Heart right ventricle (tissue), 16 donors: ENCODE results near the gene ZCCHC4. TPM values are rescaled to one million over a fixed set of nuclear protein-coding genes. Genes with fewer than 3 reads are reported as not detected.

Experiments used
- ATAC-seq, 8 donors: fragments of 200-7000 bp; cut with Tn5 transposase; one replicate each; pipeline ENCODE4 v1.9.1; 2020; ENCODE audit warnings: mild to moderate bottlenecking in 8 of 8, moderate library complexity in 8 of 8, moderate number of reproducible peaks in 1 of 8
- DNase-seq, 2 donors: peaks; one replicate each; pipeline ENCODE4 v3.0.0-alpha.2; 2020
- H3K27ac ChIP-seq, 10 donors: fragments of 200-600 bp; sonication (generic) in 2 of 10; one replicate each; pipeline versions ENCODE4 v1.5.0 to v1.8.0; 2020 to 2022; ENCODE audit warnings: mild to moderate bottlenecking in 3 of 10
- H3K27me3 ChIP-seq, 7 donors: fragments of 200-600 bp; one replicate each; pipeline ENCODE4 v1.8.0; 2021 to 2022; ENCODE audit warnings: mild to moderate bottlenecking in 2 of 7
- H3K36me3 ChIP-seq, 9 donors: fragments of 200-600 bp; sonication (generic) in 1 of 9; one replicate each; pipeline versions ENCODE4 v1.5.0 to v1.8.0; 2020 to 2022; ENCODE audit warnings: mild to moderate bottlenecking in 2 of 9
- H3K4me1 ChIP-seq, 9 donors: fragments of 200-600 bp; sonication (generic) in 1 of 9; one replicate each; pipeline versions ENCODE4 v1.5.0 to v1.8.0; 2020 to 2022; ENCODE audit warnings: mild to moderate bottlenecking in 4 of 9
- H3K4me3 ChIP-seq, 10 donors: fragments of 200-600 bp; sonication (generic) in 2 of 10; one replicate each; pipeline versions ENCODE4 v1.5.0 to v1.8.0; 2020 to 2022; ENCODE audit warnings: mild to moderate bottlenecking in 7 of 10, moderate library complexity in 2 of 10
- H3K9me3 ChIP-seq, 11 donors: fragments of 200-600 bp in 10 of 11; sonication (generic) in 2 of 11; one replicate each; pipeline versions ENCODE4 v1.5.0 to v1.8.0; 2013 to 2022; ENCODE audit warnings: mild to moderate bottlenecking in 2 of 11, control low read depth in 1 of 11, moderate library complexity in 1 of 11
- WGBS, 2 donors: extraction: QIAGEN DNeasy Blood & Tissue Kit; methylation state at CpG; one replicate each; pipeline ENCODE4 v1.1.7; 2013; ENCODE audit warnings: inconsistent platforms in 1 of 2; 5-methylcytosine and 5-hydroxymethylcytosine counted together
- intact Hi-C, 10 donors: fragments of 100-400 bp; cut with DNase I; formaldehyde crosslinking; loops; one replicate each; pipeline versions ENCODE4 v1.11.1 to v1.14.2; 2022
- polyA plus RNA-seq, 2 donors: library from polyadenylated mRNA; stranded (reverse); fragments of 200-250 nt; gene quantifications; one replicate each; pipeline ENCODE4 v1.2.3, GENCODE V29; 2013
- total RNA-seq, 10 donors: library from RNA; stranded (reverse); fragmentation: NEBNext Ultra II Directional in 3 of 10; extraction: Animal tissue kit (Norgen Biotek cat#: 25700) in 3 of 10; gene quantifications; one replicate each; pipeline versions ENCODE4 v1.2.1 to v1.2.4, GENCODE V29; 2021 to 2023
- TF ChIP-seq, protein P1 (sequence below), 9 donors: fragments of 200-600 bp; sonication (generic) in 2 of 9; IDR thresholded peaks; one replicate each; pipeline versions ENCODE4 v1.5.0 to v1.8.0; 2021 to 2022; ENCODE audit warnings: antibody characterized with exemption in 9 of 9, mild to moderate bottlenecking in 5 of 9, moderate library complexity in 1 of 9
- donor health status: Arrhythmogenic right ventricular cardiomyopathy.
- donor health status: ischemic (EF 13 %, LVEDD 7.1; RV severe dilation, severe dysfunction).
- donor health status: healthy with polysubstance abuse.
- donor health status: DM: no; HTN: yes; CAD: no.
- donor health status: DM: no; HTN: no; CAD: no.
- donor health status: ischemic (EF 25% LVEDD 6.9; RV normal size, moderate dysfunction).
- donor health status: ischemic (EF 25% LVEDD 5.7; RV mildly dilated, moderate dysfunction).
- donor health status: healthy.
- donor health status: DM: yes; HTN: yes; CAD: no.
- donor health status: Ischemic cardiomyopathy.
- donor health status: ischemic (EF 35%, LVEDD 5.7; RV mildly dilated, moderate dysfunction).
- donor health status: nonischemic (EF 11% LVEDD 7.7; RV severe dilation, severe dysfunction).
- donor health status: DM: yes; HTN: yes; CAD: no.
- donor health status: PGD.
- donor health status: ischemic (EF 29% LVEDD 5.4; RV normal size, mild dysfunction).
- donor health status: nonischemic (EF 23%, LVEDD 6.1; RV moderate dilation, normal function).

ZCCHC4 gene
- total and polyA plus RNA-seq, 12 donors, result 3.8 to 10.9 (median 7.5) TPM

DNA sequence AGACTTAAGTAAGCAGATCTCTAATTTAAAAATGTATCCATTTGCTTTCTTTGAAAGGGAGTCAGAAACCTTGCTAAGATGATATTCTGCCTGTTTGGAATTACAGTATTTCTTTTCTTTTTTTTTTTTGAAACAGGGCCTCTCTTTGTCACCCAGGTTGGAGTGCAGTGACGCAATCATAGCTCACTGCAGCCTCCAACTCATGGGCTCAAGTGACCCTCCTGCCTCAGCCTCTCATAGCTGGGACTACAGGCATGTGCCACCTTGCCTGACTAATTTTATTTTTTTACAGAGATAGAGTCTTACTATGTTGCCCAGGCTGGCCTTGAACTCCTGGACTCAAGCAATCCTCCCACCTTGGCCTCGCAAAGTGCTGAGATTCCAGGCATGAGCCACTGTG is 104.4 kb downstream of the ZCCHC4 start:
- 94 to 99% methylated on average over 2 of the region's 2 CpGs for WGBS, 2 donors
- DNase-seq (no peak), ATAC-seq (no peak)
- intact Hi-C loops, result no loop called here
- TF ChIP-seq, protein P1, sequence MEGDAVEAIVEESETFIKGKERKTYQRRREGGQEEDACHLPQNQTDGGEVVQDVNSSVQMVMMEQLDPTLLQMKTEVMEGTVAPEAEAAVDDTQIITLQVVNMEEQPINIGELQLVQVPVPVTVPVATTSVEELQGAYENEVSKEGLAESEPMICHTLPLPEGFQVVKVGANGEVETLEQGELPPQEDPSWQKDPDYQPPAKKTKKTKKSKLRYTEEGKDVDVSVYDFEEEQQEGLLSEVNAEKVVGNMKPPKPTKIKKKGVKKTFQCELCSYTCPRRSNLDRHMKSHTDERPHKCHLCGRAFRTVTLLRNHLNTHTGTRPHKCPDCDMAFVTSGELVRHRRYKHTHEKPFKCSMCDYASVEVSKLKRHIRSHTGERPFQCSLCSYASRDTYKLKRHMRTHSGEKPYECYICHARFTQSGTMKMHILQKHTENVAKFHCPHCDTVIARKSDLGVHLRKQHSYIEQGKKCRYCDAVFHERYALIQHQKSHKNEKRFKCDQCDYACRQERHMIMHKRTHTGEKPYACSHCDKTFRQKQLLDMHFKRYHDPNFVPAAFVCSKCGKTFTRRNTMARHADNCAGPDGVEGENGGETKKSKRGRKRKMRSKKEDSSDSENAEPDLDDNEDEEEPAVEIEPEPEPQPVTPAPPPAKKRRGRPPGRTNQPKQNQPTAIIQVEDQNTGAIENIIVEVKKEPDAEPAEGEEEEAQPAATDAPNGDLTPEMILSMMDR (IDR thresholded peaks at IDR 0.05), result no peak
- Histone ChIP-seq H3K4me1 (peaks cover 0 to 6% (median 0%) of the 10 kb centered on the region in 9 donors), H3K27ac (no peak overlapping the region), H3K27me3 (no peaks in the 10 kb centered on the region), H3K4me3 (no peak overlapping the region), H3K36me3 (peaks cover 0 to 87% (median 21%) of the 10 kb centered on the region in 9 donors), H3K9me3 (no peaks in the 10 kb centered on the region)

Other genes starting within 250 kb of the ZCCHC4 start
- 1 to 10 TPM; 2.9 to 9.1 (median 6.2) TPM for gene SEPSECS, start 152.3 kb upstream of the ZCCHC4 start, total RNA-seq
- 1 to 10 TPM; 1.3 to 6.0 TPM for gene SEPSECS, start 152.3 kb upstream of the ZCCHC4 start, polyA plus RNA-seq
- 1 to 10 TPM; 1.6 to 6.0 (median 2.1) TPM for gene PI4K2B, start 78.7 kb upstream of the ZCCHC4 start, total RNA-seq
- gene PI4K2B, start 78.7 kb upstream of the ZCCHC4 start, polyA plus RNA-seq, result 1 to 10 TPM; 3.0 to 3.2 TPM
- gene ANAPC4, start 64.5 kb downstream of the ZCCHC4 start, total RNA-seq, result 10 to 100 TPM in 9 of 10 donors, 1 to 10 TPM in 1; 9.9 to 13.8 (median 11.5) TPM
- 10 to 100 TPM in 1 of 2 donors, 1 to 10 TPM in 1; 8.2 to 26.7 TPM for gene ANAPC4, start 64.5 kb downstream of the ZCCHC4 start, polyA plus RNA-seq